Measurements from ENCODE around the gene DOCK9.

The DOCK9 gene

GRCh38 chr13:98883998-98884397 lies 93.9 kb downstream of the DOCK9 start:
- no peak for DNase-seq

- DNase-seq, result no peak
These were observed 96.5 kb downstream of the DOCK9 start for GRCh38 chr13:98881390-98881789.

DNA sequence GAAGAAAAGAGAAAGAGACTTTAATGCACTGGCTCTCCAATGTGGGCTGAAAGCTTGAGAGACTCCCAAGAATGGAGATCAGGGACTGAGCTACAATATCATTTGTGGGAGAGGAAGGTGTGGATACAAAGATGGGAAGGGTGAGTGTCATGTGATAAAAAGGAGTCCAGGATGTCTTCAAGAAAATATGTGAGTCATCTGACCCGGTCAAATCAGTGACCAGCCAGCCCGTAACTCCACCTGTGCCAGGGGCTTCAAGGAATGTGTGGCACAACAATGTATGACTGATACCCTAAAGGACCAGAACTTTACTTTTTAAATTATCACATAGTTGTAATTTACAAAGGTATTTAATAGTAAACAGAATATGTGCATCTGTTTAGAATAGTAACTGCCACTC lies 97.2 kb downstream of the DOCK9 start:
- no peak for DNase-seq

DNA sequence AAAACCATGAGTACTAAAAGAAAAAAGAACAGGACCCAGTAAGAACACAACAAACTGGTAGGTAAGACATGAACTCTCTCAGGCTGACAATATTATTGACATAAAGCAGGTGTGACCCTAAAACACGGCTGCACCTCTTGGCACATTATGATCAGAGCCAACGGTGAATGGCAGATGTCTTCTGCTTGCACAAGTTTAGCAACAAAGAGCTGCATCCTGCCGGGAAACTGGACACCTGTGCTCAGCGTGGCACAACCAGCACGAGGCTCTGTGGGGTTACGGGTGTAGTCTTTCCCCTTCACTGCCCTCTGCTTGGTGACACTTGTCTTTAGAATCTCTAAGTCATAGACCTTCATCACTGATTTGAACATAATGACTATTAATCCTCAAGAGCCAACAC lies 97.9 kb downstream of the DOCK9 start:
- DNase-seq, result no peak

- no peak for DNase-seq
These were observed 98.7 kb downstream of the DOCK9 start for GRCh38 chr13:98879127-98879520.

DNA sequence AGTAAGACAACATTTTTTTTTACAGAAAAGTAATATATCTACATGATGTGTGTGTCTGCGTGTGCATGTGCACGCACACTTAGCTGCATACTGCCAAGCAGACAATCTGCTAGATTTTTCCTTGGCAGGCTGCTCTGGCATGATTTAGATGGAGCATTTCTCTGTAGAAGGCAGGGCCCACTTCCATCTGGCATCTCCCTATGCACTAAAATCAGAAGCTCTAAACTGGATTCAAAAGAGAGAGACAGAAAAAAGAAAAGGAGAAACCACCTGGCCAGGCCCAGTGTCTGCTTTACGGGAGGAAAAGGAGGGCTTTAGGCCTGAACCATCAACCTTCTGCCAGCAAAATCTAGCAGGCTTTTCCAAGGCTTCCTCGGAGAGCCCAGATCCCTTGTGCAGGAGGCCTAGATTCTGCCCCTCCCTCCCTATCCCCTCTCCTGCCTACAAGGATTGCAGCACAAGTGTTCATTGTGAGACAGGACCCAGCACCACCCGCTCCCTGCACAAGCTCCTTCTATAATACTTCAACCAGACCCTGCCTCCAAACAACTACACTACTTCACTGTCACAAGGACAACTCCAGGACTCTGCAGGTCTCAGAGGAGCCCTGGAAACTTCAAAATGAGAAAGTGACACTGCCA lies 99.3 kb downstream of the DOCK9 start:
- no peak for DNase-seq

DNA sequence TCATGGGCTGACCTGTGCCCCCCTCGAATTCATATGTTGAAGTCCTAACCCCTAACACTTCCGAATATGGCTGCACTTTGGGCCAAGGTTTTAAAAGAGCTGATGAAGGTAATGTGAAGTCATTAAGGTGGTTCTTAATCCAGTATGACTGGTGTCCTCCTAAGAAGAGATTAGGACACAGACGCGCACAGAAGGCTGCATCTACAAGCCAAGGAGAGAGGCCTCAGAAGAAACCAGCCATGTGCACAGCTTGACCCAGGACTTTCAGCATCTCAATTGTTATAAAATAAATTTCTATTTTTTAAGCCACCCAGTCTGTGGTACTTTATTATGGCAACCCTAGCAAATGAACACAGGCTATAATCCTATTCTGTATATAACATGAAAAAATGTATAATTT lies 99.9 kb downstream of the DOCK9 start:
- no peak for DNase-seq

- DNase-seq, result no peak
These were observed 100.4 kb downstream of the DOCK9 start for GRCh38 chr13:98877466-98877865.

DNA sequence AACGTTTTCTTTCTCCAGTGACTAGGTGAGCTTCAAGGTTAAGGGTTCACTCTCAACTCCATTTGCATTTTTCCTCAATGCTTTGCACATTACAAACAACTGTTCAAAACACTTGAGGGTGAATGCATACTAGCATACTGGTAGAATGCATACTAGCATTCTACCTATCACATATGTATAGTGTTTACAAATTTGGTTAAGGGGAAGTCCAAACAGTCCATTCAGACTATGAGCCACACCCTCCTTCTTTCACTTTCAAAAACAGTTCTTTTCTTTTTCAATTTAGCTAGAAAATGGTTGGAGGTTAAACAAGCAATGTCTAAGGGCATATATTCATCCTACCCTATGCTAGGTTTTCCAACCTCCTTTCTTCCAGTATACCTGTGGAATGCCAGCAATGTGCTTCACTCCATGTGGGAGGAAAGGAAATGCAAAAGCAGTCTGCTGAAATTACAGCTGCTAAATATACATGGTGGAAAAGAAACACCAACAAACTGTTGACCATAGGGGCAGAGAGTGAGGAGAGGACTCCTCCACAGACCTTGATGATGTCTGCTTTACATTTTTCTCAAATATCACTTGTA lies 102.6 kb downstream of the DOCK9 start:
- DNase-seq, result no peak

DNA sequence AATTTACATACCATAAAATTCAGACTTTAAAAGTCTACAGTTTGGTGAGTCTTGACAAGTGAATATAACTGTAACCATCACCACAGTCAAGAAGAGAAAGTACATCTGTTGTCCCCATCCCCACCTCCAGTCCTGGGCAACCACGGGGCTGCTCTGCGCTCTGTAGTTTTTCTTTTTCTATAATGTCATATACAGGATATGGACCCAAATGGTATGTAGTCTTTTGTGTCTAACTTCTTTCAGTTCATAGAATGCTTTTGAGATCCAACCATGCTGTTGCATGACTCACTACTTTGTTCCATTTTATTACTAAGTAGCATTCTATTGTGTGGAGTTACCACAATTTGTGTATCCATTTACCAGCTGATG lies 103.9 kb downstream of the DOCK9 start:
- no peak for DNase-seq

DNA sequence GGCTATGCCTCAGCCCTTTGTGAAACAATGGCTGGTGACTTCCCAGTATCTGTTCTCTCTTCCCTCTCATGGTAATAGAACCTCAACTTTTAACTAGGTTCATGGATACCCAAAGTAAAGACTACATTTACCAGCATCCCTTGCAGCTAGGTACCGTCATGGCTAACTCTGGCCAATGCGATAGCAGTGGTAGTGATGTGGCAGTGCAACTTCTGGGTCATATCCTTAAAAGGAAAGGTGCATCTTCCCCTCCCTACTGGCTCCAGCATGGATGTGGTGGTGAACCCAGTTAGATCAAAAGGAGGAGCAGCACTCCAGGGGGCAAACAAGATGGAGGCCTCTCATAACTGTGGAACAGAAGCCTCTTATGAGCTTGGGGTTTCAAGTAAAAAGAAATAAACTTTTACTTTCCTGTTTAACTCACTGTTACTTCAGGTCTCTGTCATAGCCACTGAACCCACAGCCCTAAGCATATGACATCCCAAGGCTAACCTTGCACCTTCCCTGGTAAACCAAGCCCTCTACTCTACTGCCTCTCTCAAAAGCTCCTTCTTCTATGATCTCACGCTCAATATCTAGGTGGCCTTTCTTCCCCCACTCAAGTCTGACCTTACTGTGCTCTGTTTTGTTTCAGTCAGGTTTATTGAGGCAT lies 104.4 kb downstream of the DOCK9 start:
- no peak for DNase-seq

GRCh38 chr13:98871727-98872126 lies 106.1 kb downstream of the DOCK9 start:
- DNase-seq, result no peak

DNA sequence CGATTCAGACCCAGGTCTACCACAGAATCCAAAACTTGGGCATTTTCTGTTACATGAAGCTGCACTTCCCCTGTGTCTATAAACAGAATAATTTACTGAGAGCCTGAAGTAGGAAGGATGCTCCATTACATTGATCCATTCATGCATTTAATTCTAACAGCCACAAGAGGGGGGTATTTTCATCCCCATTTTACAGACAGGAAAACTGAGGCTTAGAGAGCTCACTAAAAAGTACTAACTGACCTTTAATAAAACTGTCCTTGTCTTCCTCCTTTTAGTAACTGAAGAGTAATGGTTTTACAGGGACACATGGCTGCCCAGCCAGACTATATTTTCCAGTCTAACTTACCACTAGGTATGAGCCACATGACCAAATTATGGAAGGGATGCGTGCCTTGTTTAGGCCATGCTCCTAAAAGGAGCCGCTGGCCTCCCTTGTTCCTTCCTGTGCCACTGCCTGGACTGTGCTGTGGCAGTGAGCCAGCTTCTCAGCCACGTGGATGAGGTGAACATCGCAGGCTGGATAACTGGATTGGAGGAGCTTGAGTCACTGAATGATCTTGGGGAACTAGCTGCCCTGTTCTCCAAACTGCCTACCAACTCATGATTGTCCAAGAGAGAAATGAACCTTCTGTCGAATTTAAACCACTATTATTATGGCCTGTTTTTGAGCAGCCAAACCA lies 108.3 kb downstream of the DOCK9 start:
- DNase-seq, result no peak

DNA sequence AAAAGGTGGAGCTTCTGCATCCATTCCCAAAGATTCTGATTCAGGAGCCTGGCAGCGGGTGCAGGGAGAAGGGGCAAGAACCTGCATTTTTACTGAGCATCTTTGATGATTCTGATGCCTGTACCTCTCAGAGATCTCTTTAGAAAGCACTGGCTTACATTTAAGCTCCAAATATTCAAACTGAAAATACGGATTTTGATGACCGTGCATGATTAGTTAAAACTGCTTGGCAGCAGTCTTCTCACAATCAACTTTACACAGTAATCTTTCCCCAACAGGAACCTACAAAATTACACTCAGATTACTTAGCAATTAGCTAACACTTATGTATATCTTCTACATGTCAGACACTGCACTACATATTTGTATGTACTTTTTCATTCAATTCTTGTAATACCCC lies 108.9 kb downstream of the DOCK9 start:
- no peak for DNase-seq

GRCh38 chr13:98866882-98867281 lies 111.0 kb downstream of the DOCK9 start:
- DNase-seq, result no peak

- no peak for DNase-seq
These were observed 117.4 kb downstream of the DOCK9 start for GRCh38 chr13:98860491-98860890.

GRCh38 chr13:98858191-98858590 lies 119.7 kb downstream of the DOCK9 start:
- no peak for DNase-seq

- DNase-seq, result no peak
These were observed 120.9 kb downstream of the DOCK9 start for GRCh38 chr13:98856983-98857382.

DNA sequence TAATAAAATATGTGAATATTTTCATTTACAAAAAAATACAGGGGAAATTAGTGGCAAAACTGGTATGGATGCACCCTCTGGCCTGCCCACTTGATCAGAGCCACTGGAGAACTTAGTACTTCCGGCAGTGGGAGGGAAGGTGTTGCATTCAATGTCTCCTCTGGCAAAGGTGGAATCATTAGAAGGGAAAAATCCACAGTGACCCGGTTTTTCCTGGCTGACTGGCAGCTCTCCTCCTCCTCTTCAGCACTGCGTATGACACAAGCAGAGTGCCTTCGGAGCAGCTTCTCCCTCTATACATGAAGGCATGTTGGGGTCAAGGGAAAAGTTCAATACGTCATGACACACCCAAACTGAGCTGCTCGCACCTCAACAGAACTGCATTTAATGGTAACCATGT lies 123.4 kb downstream of the DOCK9 start:
- no peak for DNase-seq

DNA sequence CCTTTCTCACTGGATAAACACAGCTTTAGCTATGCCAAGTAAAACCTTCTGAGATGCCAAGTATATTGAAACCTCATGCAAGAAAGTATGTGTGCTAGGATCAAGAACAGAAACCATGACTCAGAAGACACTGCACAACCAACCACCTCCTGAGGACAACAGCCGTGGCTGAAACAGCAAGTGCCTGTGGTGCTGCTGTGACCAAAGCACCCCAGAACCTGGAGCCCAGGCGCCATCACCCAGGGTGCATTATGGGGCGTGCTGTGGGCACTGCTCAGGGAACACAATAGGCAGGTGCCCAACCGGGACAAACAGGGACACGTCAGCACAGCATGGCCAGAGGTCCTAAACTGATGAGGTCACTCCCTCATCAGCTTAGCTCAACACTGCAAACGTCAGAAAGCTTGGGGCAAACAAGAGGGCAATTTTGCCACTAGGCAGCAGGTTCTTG lies 124.1 kb downstream of the DOCK9 start:
- DNase-seq, result peak; percentile 4

DNA sequence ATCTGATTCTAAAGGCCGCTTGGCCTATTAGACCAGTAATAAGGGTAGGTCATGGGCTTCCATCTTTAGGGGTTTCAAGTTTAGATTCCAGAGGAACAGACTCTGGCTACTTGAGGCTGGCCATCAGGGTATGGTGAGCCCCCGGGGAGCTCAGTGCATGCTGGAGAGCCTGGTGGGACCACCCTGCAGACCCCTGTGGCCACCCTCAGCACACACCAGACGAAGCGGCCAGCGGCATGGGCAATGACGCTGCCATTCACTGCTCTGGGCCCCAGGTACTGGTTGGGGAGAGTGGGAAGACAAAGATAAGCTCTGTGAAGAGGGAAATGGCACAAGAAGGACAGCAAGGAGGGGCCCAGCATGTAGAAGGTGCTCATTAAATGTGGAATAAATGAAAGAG lies 126.6 kb downstream of the DOCK9 start:
- no peak for DNase-seq

DNA sequence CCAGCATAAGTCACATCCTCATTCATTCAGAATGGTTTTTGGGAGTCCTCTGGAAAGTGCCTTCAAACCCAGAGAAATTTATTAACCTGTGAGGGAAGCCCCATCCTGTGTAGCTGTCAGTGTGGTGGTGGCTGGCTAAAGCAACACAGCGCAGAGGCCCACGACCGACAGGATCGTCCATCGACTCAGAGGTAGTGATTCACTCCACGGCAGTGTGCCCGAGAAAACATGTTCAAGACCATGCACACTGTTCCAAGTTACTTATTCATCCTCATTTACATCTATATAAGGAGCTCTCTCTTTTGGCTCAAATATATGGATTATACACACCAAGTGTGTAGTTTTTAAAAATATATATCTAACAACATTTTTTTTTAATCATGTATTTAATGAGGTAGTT lies 129.1 kb downstream of the DOCK9 start:
- DNase-seq, result no peak

GRCh38 chr13:98847780-98848179 lies 130.1 kb downstream of the DOCK9 start:
- DNase-seq, result no peak

- no peak for DNase-seq
These were observed 130.9 kb downstream of the DOCK9 start for GRCh38 chr13:98846986-98847385.
